GM23338 (cell line): ENCODE measurements around the gene C1R. TPM values are rescaled to one million over a fixed set of nuclear protein-coding genes. Genes with fewer than 3 reads are reported as not detected.

Experiments used
- ATAC-seq: fragments of 200-7000 bp; cut with Tn5 transposase; 3 replicates; pipeline ENCODE4 v1.9.1; 2020
- DNase-seq: peaks from one replicate; pipeline ENCODE4 v3.0.0-alpha.2; 2015; ENCODE audit warnings: low spot score
- H2AFZ ChIP-seq: fragments of 200-600 bp; sonication (generic); 2 replicates; pipeline ENCODE4 v1.8.0; 2016; ENCODE audit warnings: antibody characterized with exemption, mild to moderate bottlenecking, moderate library complexity
- H3F3A ChIP-seq: fragments of 200-600 bp; sonication (generic); replicated peaks from 2 replicates; pipeline ENCODE4 v1.8.0; 2017; ENCODE audit warnings: antibody characterized with exemption, mixed run types, low read depth
- H3K27ac ChIP-seq: fragments of 200-600 bp; sonication (generic); 2 replicates; pipeline ENCODE4 v1.6.1; 2016; ENCODE audit warnings: low read depth
- H3K27me3 ChIP-seq: fragments of 200-600 bp; sonication (generic); 2 replicates; pipeline ENCODE4 v1.8.0; 2016; ENCODE audit warnings: mild to moderate bottlenecking, mixed run types, moderate library complexity; ENCODE audit not compliant: insufficient read depth
- H3K36me3 ChIP-seq: fragments of 200-600 bp; sonication (generic); 2 replicates; pipeline ENCODE4 v1.8.0; 2016; ENCODE audit warnings: mild to moderate bottlenecking; ENCODE audit not compliant: insufficient read depth
- H3K4me1 ChIP-seq: fragments of 200-600 bp; sonication (generic); 2 replicates; pipeline ENCODE4 v1.8.0; 2016; ENCODE audit warnings: mild to moderate bottlenecking, moderate library complexity; ENCODE audit not compliant: insufficient read depth
- H3K4me2 ChIP-seq: fragments of 200-600 bp; sonication (generic); 2 replicates; pipeline ENCODE4 v1.7.1; 2017; ENCODE audit warnings: mixed run types
- H3K4me3 ChIP-seq: fragments of 200-600 bp; sonication (generic); 2 replicates; pipeline ENCODE4 v1.6.1; 2016; ENCODE audit warnings: mixed run types
- H3K79me2 ChIP-seq: fragments of 200-600 bp; sonication (generic); replicated peaks from 2 replicates; pipeline ENCODE4 v1.8.0; 2017; ENCODE audit warnings: mild to moderate bottlenecking; ENCODE audit not compliant: insufficient read depth
- H3K9me2 ChIP-seq: fragments of 200-600 bp; sonication (generic); 2 replicates; pipeline ENCODE4 v1.8.0; 2017; ENCODE audit not compliant: insufficient read depth
- H4K20me1 ChIP-seq: fragments of 200-600 bp; sonication (generic); replicated peaks from 2 replicates; pipeline ENCODE4 v1.8.0; 2017; ENCODE audit warnings: mild to moderate bottlenecking; ENCODE audit not compliant: insufficient read depth
- H3K27ac Mint-ChIP-seq: 2 replicates; pipeline ENCODE4 v1.8.0; 2020; ENCODE audit warnings: inconsistent platforms, mild to moderate bottlenecking, moderate library complexity, mixed read lengths
- H3K27me3 Mint-ChIP-seq: 3 replicates; pipeline ENCODE4 v1.8.0; 2022; ENCODE audit warnings: low read depth, mild to moderate bottlenecking, moderate library complexity, mixed read lengths, inconsistent platforms; ENCODE audit not compliant: insufficient read depth, poor library complexity
- H3K36me3 Mint-ChIP-seq: 3 replicates; pipeline ENCODE4 v1.8.0; 2021; ENCODE audit warnings: low read depth, mild to moderate bottlenecking, inconsistent platforms, moderate library complexity, mixed read lengths
- H3K4me1 Mint-ChIP-seq: 3 replicates; pipeline ENCODE4 v1.8.0; 2020; ENCODE audit warnings: mild to moderate bottlenecking, inconsistent platforms, mixed read lengths
- H3K4me3 Mint-ChIP-seq: 3 replicates; pipeline ENCODE4 v1.8.0; 2021; ENCODE audit warnings: moderate library complexity, mild to moderate bottlenecking, inconsistent platforms, mixed read lengths
- H3K9me3 Mint-ChIP-seq: 3 replicates; pipeline ENCODE4 v1.8.0; 2020; ENCODE audit warnings: moderate library complexity, mild to moderate bottlenecking, inconsistent platforms, mixed read lengths
- CREB1 ChIP-seq: fragments of 250-450 bp; sonication (Bioruptor Pico); IDR thresholded peaks from 2 replicates; pipeline ENCODE4 v1.5.0; 2020; ENCODE audit warnings: low read depth, mild to moderate bottlenecking, moderate library complexity
- ETS1 ChIP-seq: IDR thresholded peaks from 2 replicates; pipeline ENCODE4 v1.6.1; 2016; ENCODE audit warnings: antibody characterized with exemption
- EZH2 ChIP-seq: fragments of 200-600 bp; sonication (generic); IDR thresholded peaks from one replicate; pipeline ENCODE4 v1.8.0; 2017; ENCODE audit warnings: antibody characterized with exemption, mild to moderate bottlenecking, low read depth; ENCODE audit not compliant: unreplicated experiment
- JUNB ChIP-seq: IDR thresholded peaks from one replicate; pipeline ENCODE4 v1.6.1; 2016; ENCODE audit warnings: antibody characterized with exemption; ENCODE audit not compliant: unreplicated experiment
- NANOG ChIP-seq: IDR thresholded peaks from 2 replicates; pipeline ENCODE4 v1.6.1; 2016; ENCODE audit warnings: antibody characterized with exemption, borderline replicate concordance
- POLR2AphosphoS5 ChIP-seq: IDR thresholded peaks from 2 replicates; pipeline ENCODE4 v1.6.1; 2016; ENCODE audit warnings: antibody characterized with exemption, low read depth
- STAT1 ChIP-seq: IDR thresholded peaks from one replicate; pipeline ENCODE4 v1.6.1; 2016; ENCODE audit warnings: antibody characterized with exemption; ENCODE audit not compliant: unreplicated experiment
- ZNF114 ChIP-seq: fragments of 250-450 bp; sonication (Bioruptor Pico); IDR thresholded peaks from 2 replicates; pipeline ENCODE4 v1.5.0; 2020; ENCODE audit warnings: mild to moderate bottlenecking, moderate library complexity
- ZNF331 ChIP-seq: fragments of 250-450 bp; sonication (Bioruptor Pico); IDR thresholded peaks from 2 replicates; pipeline ENCODE4 v1.5.0; 2020; ENCODE audit warnings: low read depth, mild to moderate bottlenecking, moderate library complexity
- polyA plus RNA-seq: library from polyadenylated mRNA; unstranded; fragments of >200 nt; fragmentation: Nextera tagmentation; extraction: Ambion mirVana; gene quantifications from 2 replicates; pipeline ENCODE4 v1.2.1, GENCODE V29; 2016
- total RNA-seq: library from RNA; depleted of rRNA; stranded (reverse); fragments of >200 nt; shearing (Covaris generic); gene quantifications from 2 replicates; pipeline ENCODE4 v1.2.3, GENCODE V29; 2014
- TF ChIP-seq, protein P1 (sequence below), 2 experiments: fragments of 200-600 bp in 1 of 2; sonication (generic) in 1 of 2; conservative IDR thresholded peaks; 2 replicates each; pipeline versions ENCODE4 v1.5.1 to v1.6.1; 2016 to 2017; ENCODE audit warnings: antibody characterized with exemption in 2 of 2, low read depth in 2 of 2, mild to moderate bottlenecking in 2 of 2, moderate library complexity in 1 of 2

The C1R gene
- total and polyA plus RNA-seq, 2 experiments from 2014 or later: 6.4 to 8.8 TPM

- H3K4me2 ChIP-seq: no peak overlapping the region
- H3K9me2 ChIP-seq: no peaks in the 10 kb centered on the region
- ATAC-seq (peak; percentile 14; the same call in 2 of the 3 replicates), DNase-seq (peak; percentile 64)
- Mint-ChIP-seq H3K4me3 (no peak overlapping the region), H3K36me3 (no peaks in the 10 kb centered on the region), H3K27ac (no peak overlapping the region), H3K9me3 (no peaks in the 10 kb centered on the region), H3K4me1 (peaks cover 9% of the 10 kb centered on the region), H3K27me3 (peaks cover 12% of the 10 kb centered on the region)
- no peak overlapping the region for H3K4me3 ChIP-seq
- H3K27ac ChIP-seq: no peak overlapping the region
- H4K20me1 ChIP-seq: no peaks in the 10 kb centered on the region
- H3K4me1 ChIP-seq: peaks cover 6% of the 10 kb centered on the region
- H3F3A ChIP-seq: no peaks in the 10 kb centered on the region
- TF ChIP-seq ETS1 (no peak), ZNF114 (no peak), ZNF331 (CRISPR knock-in tag) (no peak), POLR2AphosphoS5 (no peak), CREB1 (CRISPR knock-in tag) (no peak)
- TF ChIP-seq, protein P1, sequence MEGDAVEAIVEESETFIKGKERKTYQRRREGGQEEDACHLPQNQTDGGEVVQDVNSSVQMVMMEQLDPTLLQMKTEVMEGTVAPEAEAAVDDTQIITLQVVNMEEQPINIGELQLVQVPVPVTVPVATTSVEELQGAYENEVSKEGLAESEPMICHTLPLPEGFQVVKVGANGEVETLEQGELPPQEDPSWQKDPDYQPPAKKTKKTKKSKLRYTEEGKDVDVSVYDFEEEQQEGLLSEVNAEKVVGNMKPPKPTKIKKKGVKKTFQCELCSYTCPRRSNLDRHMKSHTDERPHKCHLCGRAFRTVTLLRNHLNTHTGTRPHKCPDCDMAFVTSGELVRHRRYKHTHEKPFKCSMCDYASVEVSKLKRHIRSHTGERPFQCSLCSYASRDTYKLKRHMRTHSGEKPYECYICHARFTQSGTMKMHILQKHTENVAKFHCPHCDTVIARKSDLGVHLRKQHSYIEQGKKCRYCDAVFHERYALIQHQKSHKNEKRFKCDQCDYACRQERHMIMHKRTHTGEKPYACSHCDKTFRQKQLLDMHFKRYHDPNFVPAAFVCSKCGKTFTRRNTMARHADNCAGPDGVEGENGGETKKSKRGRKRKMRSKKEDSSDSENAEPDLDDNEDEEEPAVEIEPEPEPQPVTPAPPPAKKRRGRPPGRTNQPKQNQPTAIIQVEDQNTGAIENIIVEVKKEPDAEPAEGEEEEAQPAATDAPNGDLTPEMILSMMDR (conservative IDR thresholded peaks at IDR 0.05; ENCODE audit: low read depth in 2 of 2): peak; percentile 78 to 83
- no peaks in the 10 kb centered on the region for H3K27me3 ChIP-seq
- no peaks in the 10 kb centered on the region for H3K79me2 ChIP-seq
- no peaks in the 10 kb centered on the region for H3K36me3 ChIP-seq
- H2AFZ ChIP-seq: no peak overlapping the region
These were observed 21.2 kb upstream of the C1R start for GRCh38 chr12:7113389-7113871.

- peaks cover 12% of the 10 kb centered on the region for H3K4me1 ChIP-seq
- no peak overlapping the region for H2AFZ ChIP-seq
- H3K27me3 Mint-ChIP-seq: peaks cover 20% of the 10 kb centered on the region
- peaks cover 2% of the 10 kb centered on the region; the same call in 1 of the 2 replicates for H3K79me2 ChIP-seq
- peaks cover 6% of the 10 kb centered on the region; the same call in 2 of the 3 replicates for H3K36me3 Mint-ChIP-seq
- H3F3A ChIP-seq: no peaks in the 10 kb centered on the region
- DNase-seq (no peak), ATAC-seq (no peak)
- no peak overlapping the region for H3K27ac ChIP-seq
- no peak overlapping the region for H3K4me2 ChIP-seq
- H3K9me2 ChIP-seq: no peaks in the 10 kb centered on the region
- no peak overlapping the region for H3K4me3 ChIP-seq
- no peaks in the 10 kb centered on the region for H4K20me1 ChIP-seq
- H3K4me1 Mint-ChIP-seq: peaks cover 16% of the 10 kb centered on the region
- H3K4me3 Mint-ChIP-seq: no peak overlapping the region
- H3K27me3 ChIP-seq: no peaks in the 10 kb centered on the region
- H3K9me3 Mint-ChIP-seq: peaks cover 3% of the 10 kb centered on the region; the same call in 1 of the 3 replicates
- no peaks in the 10 kb centered on the region for H3K36me3 ChIP-seq
- no peak overlapping the region for H3K27ac Mint-ChIP-seq
- no peak for TF ChIP-seq STAT1
- TF ChIP-seq JUNB: no peak
- no peak for TF ChIP-seq ETS1
- no peak for TF ChIP-seq ZNF331 (CRISPR knock-in tag)
- TF ChIP-seq NANOG: no peak
- TF ChIP-seq CREB1 (CRISPR knock-in tag): no peak
- TF ChIP-seq ZNF114: no peak
- TF ChIP-seq, protein P1 (conservative IDR thresholded peaks at IDR 0.05; ENCODE audit: low read depth in 2 of 2): no peak
- no peak for TF ChIP-seq EZH2
- TF ChIP-seq POLR2AphosphoS5: no peak
These were observed 19.8 kb upstream of the C1R start for GRCh38 chr12:7112041-7112440.
